Measurements from ENCODE around the gene WDFY2. TPM values are rescaled to one million over a fixed set of nuclear protein-coding genes. Genes with fewer than 3 reads are reported as not detected.

Gene WDFY2
- polyA plus RNA-seq, 3 donors: 4.4 to 8.9 (median 4.8) TPM

- 66 to 87% (median 80%) methylated on average over 6 of the region's 6 CpGs for WGBS, 3 donors
- no peak overlapping the region for H3K27ac ChIP-seq (ENCODE audit: low read depth, low read length)
Observed at GRCh38 chr13:51739027-51739764, 154.9 kb downstream of the WDFY2 start.

GRCh38 chr13:51740698-51741097 lies 156.4 kb downstream of the WDFY2 start:
- H3K27ac ChIP-seq (ENCODE audit: low read depth, low read length): no peak overlapping the region
- 59 to 68% (median 63%) methylated on average over 5 of the region's 5 CpGs for WGBS, 3 donors

GRCh38 chr13:51742031-51742430 lies 157.8 kb downstream of the WDFY2 start:
- no peak overlapping the region for H3K27ac ChIP-seq (ENCODE audit: low read depth, low read length)
- WGBS, 3 donors: 76 to 87% (median 82%) methylated on average over 2 of the region's 2 CpGs

GRCh38 chr13:51742611-51743010 lies 158.3 kb downstream of the WDFY2 start:
- H3K27ac ChIP-seq (ENCODE audit: low read depth, low read length): no peak overlapping the region
- 91 to 98% (median 92%) methylated on average over 2 of the region's 2 CpGs for WGBS, 3 donors

GRCh38 chr13:51745243-51745642 lies 161.0 kb downstream of the WDFY2 start:
- WGBS, 3 donors: 76 to 91% (median 88%) methylated on average over 2 of the region's 2 CpGs
- no peak overlapping the region for H3K27ac ChIP-seq (ENCODE audit: low read depth, low read length)

GRCh38 chr13:51746802-51747201 lies 162.5 kb downstream of the WDFY2 start:
- no peak overlapping the region for H3K27ac ChIP-seq (ENCODE audit: low read depth, low read length)
- WGBS, 3 donors: 29 to 71% (median 59%) methylated on average over 2 of the region's 2 CpGs

GRCh38 chr13:51747438-51748434 lies 163.5 kb downstream of the WDFY2 start:
- H3K27ac ChIP-seq (ENCODE audit: low read depth, low read length): no peak overlapping the region
- WGBS, 3 donors: 88 to 97% (median 96%) methylated on average over 9 of the region's 9 CpGs

- no peak overlapping the region for H3K27ac ChIP-seq (ENCODE audit: low read depth, low read length)
- 74 to 91% (median 76%) methylated on average over 2 of the region's 2 CpGs for WGBS, 3 donors
Observed at GRCh38 chr13:51756651-51757050, 172.4 kb downstream of the WDFY2 start.

GRCh38 chr13:51758691-51759090 lies 174.4 kb downstream of the WDFY2 start:
- 85 to 89% (median 89%) methylated on average over 6 of the region's 6 CpGs for WGBS, 3 donors
- H3K27ac ChIP-seq (ENCODE audit: low read depth, low read length): no peak overlapping the region

GRCh38 chr13:51759240-51759639 lies 175.0 kb downstream of the WDFY2 start:
- WGBS, 3 donors: 93 to 95% (median 93%) methylated on average over 5 of the region's 5 CpGs
- no peak overlapping the region for H3K27ac ChIP-seq (ENCODE audit: low read depth, low read length)

- H3K27ac ChIP-seq (ENCODE audit: low read depth, low read length): no peak overlapping the region
- 87 to 95% (median 89%) methylated on average over 12 of the region's 12 CpGs for WGBS, 3 donors
Observed at GRCh38 chr13:51760592-51760991, 176.3 kb downstream of the WDFY2 start.

- no peak overlapping the region for H3K27ac ChIP-seq (ENCODE audit: low read depth, low read length)
- 94 to 96% (median 95%) methylated on average over 16 of the region's 16 CpGs for WGBS, 3 donors
Observed at GRCh38 chr13:51761643-51762350, 177.5 kb downstream of the WDFY2 start.

GRCh38 chr13:51763486-51763885 lies 179.2 kb downstream of the WDFY2 start:
- H3K27ac ChIP-seq (ENCODE audit: low read depth, low read length): no peak overlapping the region
- WGBS, 3 donors: 84 to 92% (median 90%) methylated on average over 2 of the region's 2 CpGs

GRCh38 chr13:51764184-51765141 lies 180.2 kb downstream of the WDFY2 start:
- no peak overlapping the region for H3K27ac ChIP-seq (ENCODE audit: low read depth, low read length)
- 29 to 46% (median 38%) methylated on average over 12 of the region's 12 CpGs for WGBS, 3 donors

- WGBS, 3 donors: 62 to 79% (median 70%) methylated on average over 4 of the region's 4 CpGs
- peak overlapping the region; percentile 11 for H3K27ac ChIP-seq (ENCODE audit: low read depth, low read length)
Observed at GRCh38 chr13:51765142-51765515, 180.9 kb downstream of the WDFY2 start.

GRCh38 chr13:51767100-51767499 lies 182.8 kb downstream of the WDFY2 start:
- WGBS, 3 donors: 92 to 94% (median 94%) methylated on average over 8 of the region's 8 CpGs
- H3K27ac ChIP-seq (ENCODE audit: low read depth, low read length): no peak overlapping the region

- H3K27ac ChIP-seq (ENCODE audit: low read depth, low read length): no peak overlapping the region
- 73 to 80% (median 76%) methylated on average over 15 of the region's 15 CpGs for WGBS, 3 donors
Observed at GRCh38 chr13:51768378-51768921, 184.2 kb downstream of the WDFY2 start.
